ENCODE results near the gene DEDD.

DEDD gene

DNA sequence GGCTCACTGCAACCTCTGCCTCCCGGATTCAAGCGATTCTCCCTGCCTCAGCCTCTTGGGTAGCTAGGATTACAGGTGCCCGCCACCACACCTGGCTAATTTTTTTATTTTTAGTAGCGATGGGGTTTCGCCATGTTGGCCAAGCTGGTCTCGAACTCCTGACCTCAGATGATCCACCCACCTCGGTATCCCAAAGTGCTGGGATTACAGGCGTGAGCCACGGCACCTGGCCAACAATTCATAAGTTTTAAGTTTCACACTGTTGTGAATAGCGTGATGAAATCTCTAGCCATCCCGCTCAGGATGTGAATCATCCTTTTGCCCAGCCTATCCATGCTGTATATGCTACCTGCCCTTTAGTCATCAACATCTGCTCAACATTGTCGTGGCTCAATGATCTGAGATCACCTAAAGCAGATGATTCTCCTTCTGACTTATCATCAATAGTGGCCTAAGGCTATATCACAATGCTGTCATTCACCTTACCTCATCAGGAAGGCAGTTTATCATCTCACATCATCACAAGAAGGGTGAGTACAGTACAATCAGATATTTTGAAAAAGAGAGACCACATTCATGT is 17.2 kb downstream of the DEDD start:
- Histone ChIP-seq H3K9me3 (ENCODE audit: control insufficient read depth in 5 of 5, low read length in 5 of 5) (no peaks in the 10 kb centered on the region), H3K27ac (ENCODE audit: low read depth, low read length) (no peak overlapping the region), H3K9ac (ENCODE audit: low read length in 5 of 5) (peak overlapping the region in 1 of 5 donors; percentile 48), H3K36me3 (ENCODE audit: control insufficient read depth in 5 of 5, insufficient read depth in 5 of 5, low read length in 5 of 5) (peaks cover 0 to 11% (median 5%) of the 10 kb centered on the region in 5 donors), H3K27me3 (ENCODE audit: control insufficient read depth in 5 of 5, insufficient read depth in 4 of 5, low read length in 5 of 5) (no peaks in the 10 kb centered on the region), H3K4me1 (ENCODE audit: control insufficient read depth in 5 of 5, insufficient read depth in 5 of 5, low read length in 5 of 5) (peaks cover 12 to 62% (median 48%) of the 10 kb centered on the region in 5 donors), H3K4me3 (ENCODE audit: low read depth in 1 of 5, low read length in 5 of 5) (no peak overlapping the region)

DNA sequence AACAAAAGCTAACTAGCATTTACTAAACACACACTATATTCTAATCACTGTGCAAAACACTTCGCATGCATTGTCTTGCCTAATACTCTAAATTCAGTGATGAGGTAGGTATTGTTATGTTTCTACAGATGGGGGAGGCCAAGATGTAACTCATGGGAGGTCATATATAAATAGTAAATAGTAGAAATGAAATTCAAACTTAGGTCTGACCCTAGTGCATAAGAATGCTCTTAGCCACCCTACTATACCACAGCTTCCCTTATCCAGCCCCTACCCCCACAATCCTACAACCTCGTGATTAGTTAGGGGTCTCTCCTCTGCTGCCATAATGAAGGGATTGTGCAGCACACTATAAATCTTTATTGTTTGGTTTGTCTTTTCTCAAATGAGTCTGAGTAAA is 17.9 kb downstream of the DEDD start:
- Histone ChIP-seq H3K36me3 (ENCODE audit: control insufficient read depth in 5 of 5, insufficient read depth in 5 of 5, low read length in 5 of 5) (peaks cover 0 to 11% (median 4%) of the 10 kb centered on the region in 5 donors), H3K27ac (ENCODE audit: low read depth, low read length) (peak overlapping the region; percentile 17), H3K27me3 (ENCODE audit: control insufficient read depth in 5 of 5, insufficient read depth in 4 of 5, low read length in 5 of 5) (no peaks in the 10 kb centered on the region), H3K9ac (ENCODE audit: low read length in 5 of 5) (no peak overlapping the region), H3K4me1 (ENCODE audit: control insufficient read depth in 5 of 5, insufficient read depth in 5 of 5, low read length in 5 of 5) (peaks cover 10 to 56% (median 42%) of the 10 kb centered on the region in 5 donors), H3K4me3 (ENCODE audit: low read depth in 1 of 5, low read length in 5 of 5) (no peak overlapping the region), H3K9me3 (ENCODE audit: control insufficient read depth in 5 of 5, low read length in 5 of 5) (no peaks in the 10 kb centered on the region)

DNA sequence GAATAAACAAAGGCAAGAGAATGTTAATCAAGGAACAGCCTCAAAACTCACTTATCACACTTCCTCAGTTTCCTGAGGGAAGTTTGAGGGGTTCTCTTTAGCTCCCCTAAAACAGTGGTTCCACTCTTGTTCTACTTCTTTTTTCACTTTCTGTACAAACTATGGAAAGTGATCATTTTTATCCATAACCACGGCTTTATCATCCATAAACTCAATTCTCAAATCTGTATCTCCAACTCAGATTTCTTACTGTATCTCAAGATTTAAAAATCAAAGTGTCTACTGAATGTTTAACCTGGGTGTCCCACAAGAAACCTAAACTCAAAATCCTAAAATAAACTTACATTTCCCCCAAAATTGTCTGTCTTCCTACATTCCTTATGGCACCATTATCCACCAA is 18.6 kb downstream of the DEDD start:
- H3K27me3 ChIP-seq (ENCODE audit: control insufficient read depth in 5 of 5, insufficient read depth in 4 of 5, low read length in 5 of 5), result no peaks in the 10 kb centered on the region
- H3K9me3 ChIP-seq (ENCODE audit: control insufficient read depth in 5 of 5, low read length in 5 of 5), result no peaks in the 10 kb centered on the region
- H3K4me1 ChIP-seq (ENCODE audit: control insufficient read depth in 5 of 5, insufficient read depth in 5 of 5, low read length in 5 of 5), result peaks cover 4 to 49% (median 35%) of the 10 kb centered on the region in 5 donors
- peak overlapping the region in 1 of 5 donors; percentile 6 for H3K9ac ChIP-seq (ENCODE audit: low read length in 5 of 5)
- peaks cover 0 to 15% (median 6%) of the 10 kb centered on the region in 5 donors for H3K36me3 ChIP-seq (ENCODE audit: control insufficient read depth in 5 of 5, insufficient read depth in 5 of 5, low read length in 5 of 5)
- H3K4me3 ChIP-seq (ENCODE audit: low read depth in 1 of 5, low read length in 5 of 5), result no peak overlapping the region
- H3K27ac ChIP-seq (ENCODE audit: low read depth, low read length), result peak overlapping the region; percentile 17

DNA sequence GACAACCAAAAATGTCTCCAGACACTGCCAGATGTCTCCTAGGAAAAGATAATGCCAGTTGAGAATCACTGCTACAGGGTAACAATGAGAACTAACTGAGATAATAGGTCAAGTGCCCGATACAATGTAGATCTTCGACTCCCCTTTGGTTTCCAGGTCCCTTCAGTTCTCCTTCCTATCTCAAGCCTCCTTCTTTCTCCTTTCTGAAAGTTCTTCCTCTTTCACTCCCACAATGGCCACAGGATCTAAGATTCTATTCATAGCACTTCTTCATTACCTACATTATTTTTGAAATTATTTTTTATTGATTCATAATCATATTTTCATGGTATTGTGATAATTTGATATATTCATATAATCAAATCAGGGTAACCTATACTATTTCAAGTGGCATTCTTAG is 20.9 kb downstream of the DEDD start:
- H3K9ac ChIP-seq (ENCODE audit: low read length in 5 of 5), result no peak overlapping the region
- H3K27me3 ChIP-seq (ENCODE audit: control insufficient read depth in 5 of 5, insufficient read depth in 4 of 5, low read length in 5 of 5), result no peaks in the 10 kb centered on the region
- no peaks in the 10 kb centered on the region for H3K9me3 ChIP-seq (ENCODE audit: control insufficient read depth in 5 of 5, low read length in 5 of 5)
- H3K4me3 ChIP-seq (ENCODE audit: low read depth in 1 of 5, low read length in 5 of 5), result no peak overlapping the region
- peak overlapping the region; percentile 3 for H3K27ac ChIP-seq (ENCODE audit: low read depth, low read length)
- peaks cover 0 to 30% (median 20%) of the 10 kb centered on the region in 5 donors for H3K4me1 ChIP-seq (ENCODE audit: control insufficient read depth in 5 of 5, insufficient read depth in 5 of 5, low read length in 5 of 5)
- H3K36me3 ChIP-seq (ENCODE audit: control insufficient read depth in 5 of 5, insufficient read depth in 5 of 5, low read length in 5 of 5), result peaks cover 0 to 16% (median 6%) of the 10 kb centered on the region in 5 donors

DNA sequence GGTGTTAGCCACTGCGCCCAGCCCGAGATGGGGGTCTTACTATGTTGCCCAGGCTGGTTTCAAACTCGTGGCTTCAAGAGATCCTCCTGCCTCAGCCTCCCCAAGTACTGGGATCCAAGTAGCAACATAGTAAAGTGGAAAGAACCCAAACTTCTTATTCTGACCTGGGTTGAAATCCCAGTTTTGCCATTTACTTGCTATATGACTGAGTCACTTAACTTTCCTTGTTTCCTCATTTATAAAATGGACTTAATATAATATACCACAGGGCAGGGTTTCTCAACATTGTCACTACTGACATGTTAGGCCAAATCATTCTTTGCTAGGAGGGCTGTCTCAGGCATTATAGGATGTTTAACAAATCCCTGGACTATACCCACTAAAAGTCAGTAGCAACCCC is 21.4 kb downstream of the DEDD start:
- Histone ChIP-seq H3K27me3 (ENCODE audit: control insufficient read depth in 5 of 5, insufficient read depth in 4 of 5, low read length in 5 of 5) (no peaks in the 10 kb centered on the region), H3K9ac (ENCODE audit: low read length in 5 of 5) (no peak overlapping the region), H3K9me3 (ENCODE audit: control insufficient read depth in 5 of 5, low read length in 5 of 5) (no peaks in the 10 kb centered on the region), H3K36me3 (ENCODE audit: control insufficient read depth in 5 of 5, insufficient read depth in 5 of 5, low read length in 5 of 5) (peaks cover 0 to 16% (median 6%) of the 10 kb centered on the region in 5 donors), H3K4me3 (ENCODE audit: low read depth in 1 of 5, low read length in 5 of 5) (no peak overlapping the region), H3K27ac (ENCODE audit: low read depth, low read length) (peak overlapping the region; percentile 3), H3K4me1 (ENCODE audit: control insufficient read depth in 5 of 5, insufficient read depth in 5 of 5, low read length in 5 of 5) (peaks cover 0 to 26% (median 16%) of the 10 kb centered on the region in 5 donors)

DNA sequence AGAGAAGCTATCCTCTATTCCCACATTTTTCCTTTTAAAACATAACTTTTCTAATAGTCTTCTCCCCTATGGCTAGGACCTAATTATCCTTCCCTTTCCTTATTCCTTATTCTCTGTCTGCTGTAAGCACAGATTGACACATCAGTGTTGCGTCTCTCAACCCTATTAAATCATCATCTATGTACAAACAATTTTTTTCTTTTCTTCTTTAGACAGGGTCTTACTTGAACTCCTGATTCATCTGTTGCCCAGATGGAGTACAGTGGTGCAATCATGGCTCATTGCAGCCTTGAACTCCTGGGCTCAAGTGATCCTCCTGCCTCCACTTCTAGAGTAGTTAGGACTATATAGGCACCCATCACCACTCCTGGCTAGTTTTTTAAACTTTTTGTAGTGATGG is 26.0 kb downstream of the DEDD start:
- Histone ChIP-seq H3K9ac (ENCODE audit: low read length in 5 of 5) (no peak overlapping the region), H3K27me3 (ENCODE audit: control insufficient read depth in 5 of 5, insufficient read depth in 4 of 5, low read length in 5 of 5) (no peaks in the 10 kb centered on the region), H3K4me3 (ENCODE audit: low read depth in 1 of 5, low read length in 5 of 5) (no peak overlapping the region), H3K27ac (ENCODE audit: low read depth, low read length) (no peak overlapping the region), H3K9me3 (ENCODE audit: control insufficient read depth in 5 of 5, low read length in 5 of 5) (no peaks in the 10 kb centered on the region), H3K36me3 (ENCODE audit: control insufficient read depth in 5 of 5, insufficient read depth in 5 of 5, low read length in 5 of 5) (peaks cover 0 to 18% (median 13%) of the 10 kb centered on the region in 5 donors), H3K4me1 (ENCODE audit: control insufficient read depth in 5 of 5, insufficient read depth in 5 of 5, low read length in 5 of 5) (peaks cover 0 to 23% (median 18%) of the 10 kb centered on the region in 5 donors)

DNA sequence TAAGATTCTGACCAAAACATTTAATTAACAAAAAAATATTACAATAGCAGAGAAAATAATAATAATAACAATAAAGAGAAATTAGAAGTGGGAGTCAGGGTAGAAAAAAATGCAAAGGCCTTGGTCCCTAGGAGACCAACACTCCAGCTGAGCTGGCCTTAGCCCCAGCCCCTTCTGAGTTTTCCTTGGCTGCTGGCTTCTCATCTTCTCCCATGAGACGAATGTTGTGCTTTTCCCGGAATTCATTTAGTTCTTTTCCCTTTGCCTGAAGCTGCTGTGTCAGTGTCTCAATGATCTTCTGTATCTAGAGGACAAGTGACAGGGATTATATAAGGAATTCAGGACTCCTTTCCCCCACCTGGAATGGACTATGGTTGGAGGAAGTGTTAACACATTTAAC is 31.9 kb downstream of the DEDD start:
- H3K4me1 ChIP-seq (ENCODE audit: control insufficient read depth in 5 of 5, insufficient read depth in 5 of 5, low read length in 5 of 5), result peaks cover 14 to 66% (median 58%) of the 10 kb centered on the region in 5 donors
- H3K9me3 ChIP-seq (ENCODE audit: control insufficient read depth in 5 of 5, low read length in 5 of 5), result no peaks in the 10 kb centered on the region
- H3K36me3 ChIP-seq (ENCODE audit: control insufficient read depth in 5 of 5, insufficient read depth in 5 of 5, low read length in 5 of 5), result peaks cover 0 to 23% (median 21%) of the 10 kb centered on the region in 5 donors
- peak overlapping the region in 2 of 5 donors; percentile 59 to 74 for H3K9ac ChIP-seq (ENCODE audit: low read length in 5 of 5)
- peak overlapping the region; percentile 81 for H3K27ac ChIP-seq (ENCODE audit: low read depth, low read length)
- H3K27me3 ChIP-seq (ENCODE audit: control insufficient read depth in 5 of 5, insufficient read depth in 4 of 5, low read length in 5 of 5), result no peaks in the 10 kb centered on the region
- no peak overlapping the region for H3K4me3 ChIP-seq (ENCODE audit: low read depth in 1 of 5, low read length in 5 of 5)

DNA sequence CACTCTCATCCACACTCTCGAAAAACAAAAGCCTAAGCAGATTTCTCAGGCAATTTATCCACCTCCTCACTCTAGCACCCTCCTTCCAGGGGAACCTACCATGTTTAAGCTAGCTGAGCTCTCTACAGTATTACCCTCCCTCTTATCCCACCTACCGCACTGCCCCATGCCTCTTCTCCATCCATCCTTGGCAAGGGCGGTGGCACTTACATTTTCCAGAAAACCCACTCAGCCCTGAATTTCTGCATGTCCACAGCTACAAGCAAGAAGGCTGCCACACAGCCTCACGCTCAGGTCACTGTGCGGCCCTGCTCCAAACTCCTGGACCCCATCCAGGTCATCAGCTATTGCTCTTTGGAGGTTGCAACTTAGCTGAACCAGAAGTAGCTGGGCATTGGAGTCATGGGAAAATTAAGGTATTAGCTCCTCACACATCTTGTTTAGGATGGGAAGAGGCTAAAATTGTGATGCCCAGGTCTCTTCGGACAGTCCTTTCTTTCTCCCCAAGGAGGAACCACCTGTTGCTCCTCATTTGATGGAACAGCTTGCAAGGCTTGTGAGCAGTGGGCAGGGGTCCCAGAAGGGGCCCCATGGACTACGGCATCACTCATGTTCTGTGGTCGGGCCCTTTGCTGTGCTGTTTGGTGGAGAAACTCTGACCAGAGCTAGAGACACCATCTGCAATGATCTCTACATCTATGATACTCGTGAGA is 33.2 kb downstream of the DEDD start:
- H3K27ac ChIP-seq (ENCODE audit: low read depth, low read length), result peak overlapping the region; percentile 81
- no peaks in the 10 kb centered on the region for H3K9me3 ChIP-seq (ENCODE audit: control insufficient read depth in 5 of 5, low read length in 5 of 5)
- H3K36me3 ChIP-seq (ENCODE audit: control insufficient read depth in 5 of 5, insufficient read depth in 5 of 5, low read length in 5 of 5), result peaks cover 0 to 23% (median 21%) of the 10 kb centered on the region in 5 donors
- peak overlapping the region in 1 of 5 donors; percentile 86 for H3K9ac ChIP-seq (ENCODE audit: low read length in 5 of 5)
- peaks cover 14 to 60% (median 53%) of the 10 kb centered on the region in 5 donors for H3K4me1 ChIP-seq (ENCODE audit: control insufficient read depth in 5 of 5, insufficient read depth in 5 of 5, low read length in 5 of 5)
- peak overlapping the region in 2 of 5 donors; percentile 65 to 75 for H3K4me3 ChIP-seq (ENCODE audit: low read depth in 1 of 5, low read length in 5 of 5)
- H3K27me3 ChIP-seq (ENCODE audit: control insufficient read depth in 5 of 5, insufficient read depth in 4 of 5, low read length in 5 of 5), result no peaks in the 10 kb centered on the region

DNA sequence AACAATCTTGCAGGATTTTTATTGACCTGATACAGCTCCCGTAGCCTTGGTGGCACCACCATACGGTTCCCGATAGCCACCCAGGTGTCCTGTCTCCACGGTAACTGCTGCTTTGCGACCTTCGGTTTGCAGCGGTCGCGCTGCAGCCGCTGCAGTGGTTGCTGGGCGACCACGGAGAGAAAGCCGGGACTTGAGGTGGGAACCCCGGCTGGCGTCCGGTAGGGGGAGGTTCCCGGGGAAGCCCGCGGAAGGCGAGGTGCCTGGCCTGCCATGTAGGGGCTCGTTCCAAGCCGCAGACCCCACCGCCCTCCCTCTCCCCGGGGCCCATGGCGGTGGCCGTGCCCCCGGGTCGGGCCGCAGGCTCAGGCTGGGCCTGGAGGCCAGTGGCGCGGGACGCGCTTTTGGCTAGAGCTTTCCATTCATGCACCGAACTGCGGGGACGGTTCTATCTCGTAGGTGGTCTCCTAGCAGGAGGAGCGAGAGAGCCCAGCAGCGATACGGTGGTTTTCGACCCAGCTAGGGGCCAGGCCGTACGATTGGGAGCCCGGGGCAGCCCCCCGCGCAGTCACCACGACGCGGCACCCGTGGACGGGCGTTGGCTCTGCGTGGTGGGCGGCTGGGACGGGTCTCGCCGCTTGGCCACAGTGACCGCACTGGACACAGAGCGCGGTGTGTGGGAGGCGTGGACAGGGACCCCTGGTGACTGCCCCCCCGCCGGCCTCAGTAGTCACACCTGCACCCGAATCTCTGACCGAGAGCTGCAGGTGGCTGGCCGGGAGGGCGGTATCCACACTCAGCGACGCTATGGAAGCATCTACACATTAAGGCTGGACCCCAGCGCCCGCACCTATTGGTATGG is 34.0 kb downstream of the DEDD start, which contains the start of gene KLHDC9:
KLHDC9 (plus strand) TSS at position 152 of the 859 bp plus-strand sequence; CDS start at position 327, 175 bp downstream.
- Histone ChIP-seq H3K4me3 (ENCODE audit: low read depth in 1 of 5, low read length in 5 of 5) (peak within 1 kb of the TSS; percentile 65 to 82 (median 71)), H3K27ac (ENCODE audit: low read depth, low read length) (peak within 1 kb of the TSS; percentile 81), H3K36me3 (ENCODE audit: control insufficient read depth in 5 of 5, insufficient read depth in 5 of 5, low read length in 5 of 5) (peaks cover 0 to 23% (median 21%) of the 10 kb centered on the region in 5 donors), H3K4me1 (ENCODE audit: control insufficient read depth in 5 of 5, insufficient read depth in 5 of 5, low read length in 5 of 5) (peaks cover 12 to 52% (median 46%) of the 10 kb centered on the region in 5 donors), H3K27me3 (ENCODE audit: control insufficient read depth in 5 of 5, insufficient read depth in 4 of 5, low read length in 5 of 5) (no peaks in the 10 kb centered on the region), H3K9ac (ENCODE audit: low read length in 5 of 5) (peak within 1 kb of the TSS; percentile 68 to 86 (median 73)), H3K9me3 (ENCODE audit: control insufficient read depth in 5 of 5, low read length in 5 of 5) (no peaks in the 10 kb centered on the region)

All from subcutaneous abdominal adipose tissue (tissue), 5 donors.